Measurements from ENCODE around the gene DHCR24. TPM values are rescaled to one million over a fixed set of nuclear protein-coding genes. Genes with fewer than 3 reads are reported as not detected.

Gene DHCR24
- total and polyA plus RNA-seq, 2 experiments from 2014 or later, result 124 to 453 TPM

GRCh38 chr1:54819733-54820132 is 67.3 kb downstream of the DHCR24 start:
- Mint-ChIP-seq H3K27me3 (ENCODE audit: insufficient read depth, low read depth, poor library complexity) (no peaks in the 10 kb centered on the region), H3K36me3 (ENCODE audit: low read depth) (no peaks in the 10 kb centered on the region), H3K9me3 (peaks cover 16% of the 10 kb centered on the region; the same call in 2 of the 3 replicates), H3K27ac (no peak overlapping the region), H3K4me1 (peaks cover 25% of the 10 kb centered on the region), H3K4me3 (no peak overlapping the region)
- no peak overlapping the region for H2AFZ ChIP-seq
- ATAC-seq (no peak), DNase-seq (ENCODE audit: low spot score) (no peak)
- H3K4me1 ChIP-seq (ENCODE audit: insufficient read depth), result peaks cover 8% of the 10 kb centered on the region; the same call in 1 of the 2 replicates
- H3K27me3 ChIP-seq (ENCODE audit: insufficient read depth), result no peaks in the 10 kb centered on the region
- H3K4me2 ChIP-seq, result no peak overlapping the region
- peaks cover 3% of the 10 kb centered on the region; the same call in 1 of the 2 replicates for H3K9me2 ChIP-seq (ENCODE audit: insufficient read depth)
- H3K27ac ChIP-seq (ENCODE audit: low read depth), result no peak overlapping the region
- no peak overlapping the region for H3K4me3 ChIP-seq
- H3K36me3 ChIP-seq (ENCODE audit: insufficient read depth), result no peaks in the 10 kb centered on the region
- H3K79me2 ChIP-seq (replicated peaks; ENCODE audit: insufficient read depth), result no peaks in the 10 kb centered on the region
- TF ChIP-seq EZH2phosphoT487 (IDR thresholded peaks at IDR 0.05; ENCODE audit: unreplicated experiment), result no peak
- TF ChIP-seq EZH2 (IDR thresholded peaks at IDR 0.05; ENCODE audit: low read depth, unreplicated experiment), result no peak
- no peak for TF ChIP-seq ZNF331 (CRISPR knock-in tag; IDR thresholded peaks at IDR 0.05; ENCODE audit: low read depth)
- TF ChIP-seq REST (IDR thresholded peaks at IDR 0.05; ENCODE audit: unreplicated experiment), result no peak
- no peak for TF ChIP-seq ZNF114 (CRISPR knock-in tag; IDR thresholded peaks at IDR 0.05)
- TF ChIP-seq, protein P1, sequence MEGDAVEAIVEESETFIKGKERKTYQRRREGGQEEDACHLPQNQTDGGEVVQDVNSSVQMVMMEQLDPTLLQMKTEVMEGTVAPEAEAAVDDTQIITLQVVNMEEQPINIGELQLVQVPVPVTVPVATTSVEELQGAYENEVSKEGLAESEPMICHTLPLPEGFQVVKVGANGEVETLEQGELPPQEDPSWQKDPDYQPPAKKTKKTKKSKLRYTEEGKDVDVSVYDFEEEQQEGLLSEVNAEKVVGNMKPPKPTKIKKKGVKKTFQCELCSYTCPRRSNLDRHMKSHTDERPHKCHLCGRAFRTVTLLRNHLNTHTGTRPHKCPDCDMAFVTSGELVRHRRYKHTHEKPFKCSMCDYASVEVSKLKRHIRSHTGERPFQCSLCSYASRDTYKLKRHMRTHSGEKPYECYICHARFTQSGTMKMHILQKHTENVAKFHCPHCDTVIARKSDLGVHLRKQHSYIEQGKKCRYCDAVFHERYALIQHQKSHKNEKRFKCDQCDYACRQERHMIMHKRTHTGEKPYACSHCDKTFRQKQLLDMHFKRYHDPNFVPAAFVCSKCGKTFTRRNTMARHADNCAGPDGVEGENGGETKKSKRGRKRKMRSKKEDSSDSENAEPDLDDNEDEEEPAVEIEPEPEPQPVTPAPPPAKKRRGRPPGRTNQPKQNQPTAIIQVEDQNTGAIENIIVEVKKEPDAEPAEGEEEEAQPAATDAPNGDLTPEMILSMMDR (conservative IDR thresholded peaks at IDR 0.05; ENCODE audit: low read depth in 2 of 2), result no peak
- no peak for TF ChIP-seq STAT1 (IDR thresholded peaks at IDR 0.05; ENCODE audit: unreplicated experiment)
- no peak for TF ChIP-seq ETS1 (IDR thresholded peaks at IDR 0.05)
- no peak for TF ChIP-seq NANOG (IDR thresholded peaks at IDR 0.05; ENCODE audit: borderline replicate concordance)
- no peak for TF ChIP-seq POLR2AphosphoS5 (IDR thresholded peaks at IDR 0.05; ENCODE audit: low read depth)
- TF ChIP-seq CREB1 (CRISPR knock-in tag; IDR thresholded peaks at IDR 0.05; ENCODE audit: low read depth), result no peak
- TF ChIP-seq ZNF462 (CRISPR knock-in tag; IDR thresholded peaks at IDR 0.05), result no peak
- TF ChIP-seq JUNB (IDR thresholded peaks at IDR 0.05; ENCODE audit: unreplicated experiment), result no peak
- no peaks in the 10 kb centered on the region for H3F3A ChIP-seq (replicated peaks; ENCODE audit: low read depth)
- H4K20me1 ChIP-seq (replicated peaks; ENCODE audit: insufficient read depth), result no peaks in the 10 kb centered on the region
